ENCODE measurements around the gene PRKD2. TPM values are rescaled to one million over a fixed set of nuclear protein-coding genes. Genes with fewer than 3 reads are reported as not detected.
A peak's percentile ranks its signal among the peaks of the same experiment; 100 is the strongest.

The PRKD2 gene
- polyA plus RNA-seq, 3 donors: 6.5 to 46.9 (median 8.1) TPM

DNA sequence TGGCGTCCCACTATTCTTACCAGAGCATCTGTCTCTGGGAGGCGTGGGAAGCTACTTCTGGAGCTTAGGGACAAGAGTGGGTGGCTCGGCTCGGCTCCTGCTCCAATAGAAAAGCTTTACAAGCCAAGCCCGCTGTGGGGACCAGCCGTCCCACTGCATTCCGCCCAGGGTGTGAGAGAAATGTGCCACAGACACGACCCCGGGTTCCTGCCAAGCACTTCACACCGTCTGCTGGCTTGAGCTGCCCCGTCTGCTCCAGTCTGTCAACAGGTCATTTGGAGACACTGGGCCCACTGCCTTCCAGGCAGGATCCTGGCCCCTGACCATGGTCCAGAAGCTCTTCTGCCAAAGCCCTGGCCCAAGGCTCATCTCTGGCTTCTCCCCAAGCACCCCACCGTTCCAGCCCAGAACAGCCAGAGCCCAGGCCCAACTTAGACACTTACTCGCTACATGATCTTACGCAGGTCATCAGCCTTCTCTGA lies 22.4 kb upstream of the PRKD2 start:
- no peak for DNase-seq
- H3K27ac ChIP-seq (ENCODE audit: low read depth in 1 of 2, low read length in 2 of 2): peak overlapping the region in 1 of 2 donors; percentile 26
- peaks cover 72% of the 10 kb centered on the region for H4K20me1 ChIP-seq (ENCODE audit: insufficient read depth, low read length)
- Mint-ChIP-seq H3K27ac (peak overlapping the region in 2 of 7 donors; percentile 13 to 79), H3K9me3 (no peaks in the 10 kb centered on the region), H3K4me3 (no peak overlapping the region), H3K27me3 (ENCODE audit: low read depth in 3 of 3) (peaks cover 0 to 4% (median 1%) of the 10 kb centered on the region in 3 donors), H3K4me1 (peaks cover 64% of the 10 kb centered on the region), H3K36me3 (peaks cover 59 to 74% of the 10 kb centered on the region in 2 donors)
- WGBS (ENCODE audit: insufficient coverage): 98% methylated on average over 13 of the region's 14 CpGs
- no peak overlapping the region for H2AFZ ChIP-seq (ENCODE audit: insufficient read depth, low read depth, low read length, poor library complexity, severe bottlenecking)
- peaks cover 38 to 59% of the 10 kb centered on the region in 2 donors for H3K36me3 ChIP-seq (replicated peaks in 1 of 2; ENCODE audit: control insufficient read depth in 1 of 2, insufficient read depth in 2 of 2, low read length in 2 of 2)
- no peaks in the 10 kb centered on the region for H3K27me3 ChIP-seq (ENCODE audit: control insufficient read depth in 2 of 2, insufficient read depth in 2 of 2, low read length in 2 of 2)
- peaks cover 44 to 63% of the 10 kb centered on the region in 2 donors for H3K4me1 ChIP-seq (ENCODE audit: control insufficient read depth in 1 of 2, insufficient read depth in 2 of 2, low read length in 2 of 2)
- TF ChIP-seq, protein P1, sequence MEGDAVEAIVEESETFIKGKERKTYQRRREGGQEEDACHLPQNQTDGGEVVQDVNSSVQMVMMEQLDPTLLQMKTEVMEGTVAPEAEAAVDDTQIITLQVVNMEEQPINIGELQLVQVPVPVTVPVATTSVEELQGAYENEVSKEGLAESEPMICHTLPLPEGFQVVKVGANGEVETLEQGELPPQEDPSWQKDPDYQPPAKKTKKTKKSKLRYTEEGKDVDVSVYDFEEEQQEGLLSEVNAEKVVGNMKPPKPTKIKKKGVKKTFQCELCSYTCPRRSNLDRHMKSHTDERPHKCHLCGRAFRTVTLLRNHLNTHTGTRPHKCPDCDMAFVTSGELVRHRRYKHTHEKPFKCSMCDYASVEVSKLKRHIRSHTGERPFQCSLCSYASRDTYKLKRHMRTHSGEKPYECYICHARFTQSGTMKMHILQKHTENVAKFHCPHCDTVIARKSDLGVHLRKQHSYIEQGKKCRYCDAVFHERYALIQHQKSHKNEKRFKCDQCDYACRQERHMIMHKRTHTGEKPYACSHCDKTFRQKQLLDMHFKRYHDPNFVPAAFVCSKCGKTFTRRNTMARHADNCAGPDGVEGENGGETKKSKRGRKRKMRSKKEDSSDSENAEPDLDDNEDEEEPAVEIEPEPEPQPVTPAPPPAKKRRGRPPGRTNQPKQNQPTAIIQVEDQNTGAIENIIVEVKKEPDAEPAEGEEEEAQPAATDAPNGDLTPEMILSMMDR (IDR thresholded peaks at IDR 0.05): no peak
- no peak overlapping the region for H3K9ac ChIP-seq (ENCODE audit: insufficient read depth, low read length, poor library complexity, severe bottlenecking)
- intact Hi-C loops (cut with micrococcal nuclease): no loop called here
- no peak overlapping the region for H3K4me2 ChIP-seq (replicated peaks; ENCODE audit: extremely low read depth, low read length, poor library complexity, severe bottlenecking)
- H3K4me3 ChIP-seq (replicated peaks in 1 of 3; ENCODE audit: low read depth in 2 of 3, low read length in 3 of 3): no peak overlapping the region
- H3K79me2 ChIP-seq (ENCODE audit: insufficient read depth, low read length): peaks cover 79% of the 10 kb centered on the region
- H3K9me3 ChIP-seq (replicated peaks in 1 of 2; ENCODE audit: control insufficient read depth in 1 of 2, insufficient read depth in 1 of 2, low read length in 2 of 2): no peaks in the 10 kb centered on the region

DNA sequence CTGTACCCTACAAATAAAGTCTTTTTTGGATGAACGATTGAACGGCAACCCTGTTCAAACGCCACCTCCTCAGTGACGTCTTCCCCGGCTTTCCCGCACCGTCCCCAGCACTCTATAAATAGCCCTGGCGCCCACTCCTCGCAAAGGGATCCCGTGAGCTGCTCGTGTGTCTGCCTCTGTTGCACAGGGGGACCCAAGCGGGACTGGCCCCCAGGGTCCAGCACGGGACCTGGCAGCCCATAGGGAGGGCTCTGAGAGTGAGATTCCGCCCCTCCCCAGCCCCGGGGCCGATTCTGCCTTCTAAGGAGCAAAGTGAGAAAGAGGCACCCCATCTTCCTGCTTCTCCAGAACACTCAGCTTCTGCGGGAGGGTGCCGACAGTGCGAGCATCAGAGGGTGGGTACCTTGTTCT lies 20.9 kb upstream of the PRKD2 start:
- peaks cover 0 to 4% (median 1%) of the 10 kb centered on the region in 3 donors for H3K27me3 Mint-ChIP-seq (ENCODE audit: low read depth in 3 of 3)
- TF ChIP-seq, protein P1 (IDR thresholded peaks at IDR 0.05): no peak
- H3K36me3 Mint-ChIP-seq: peaks cover 62 to 74% of the 10 kb centered on the region in 2 donors
- intact Hi-C loops (cut with micrococcal nuclease): no loop called here
- Histone ChIP-seq H3K79me2 (ENCODE audit: insufficient read depth, low read length) (peaks cover 64% of the 10 kb centered on the region), H3K27ac (ENCODE audit: low read depth in 1 of 2, low read length in 2 of 2) (peak overlapping the region in 1 of 2 donors; percentile 20), H4K20me1 (ENCODE audit: insufficient read depth, low read length) (peaks cover 68% of the 10 kb centered on the region), H3K9me3 (replicated peaks in 1 of 2; ENCODE audit: control insufficient read depth in 1 of 2, insufficient read depth in 1 of 2, low read length in 2 of 2) (no peaks in the 10 kb centered on the region), H3K27me3 (ENCODE audit: control insufficient read depth in 2 of 2, insufficient read depth in 2 of 2, low read length in 2 of 2) (no peaks in the 10 kb centered on the region), H3K4me3 (replicated peaks in 1 of 3; ENCODE audit: low read depth in 2 of 3, low read length in 3 of 3) (no peak overlapping the region), H3K36me3 (replicated peaks in 1 of 2; ENCODE audit: control insufficient read depth in 1 of 2, insufficient read depth in 2 of 2, low read length in 2 of 2) (peaks cover 38 to 62% of the 10 kb centered on the region in 2 donors), H3K9ac (ENCODE audit: insufficient read depth, low read length, poor library complexity, severe bottlenecking) (no peak overlapping the region), H3K4me1 (ENCODE audit: control insufficient read depth in 1 of 2, insufficient read depth in 2 of 2, low read length in 2 of 2) (peaks cover 47 to 65% of the 10 kb centered on the region in 2 donors), H2AFZ (ENCODE audit: insufficient read depth, low read depth, low read length, poor library complexity, severe bottlenecking) (no peak overlapping the region), H3K4me2 (replicated peaks; ENCODE audit: extremely low read depth, low read length, poor library complexity, severe bottlenecking) (no peak overlapping the region)
- H3K9me3 Mint-ChIP-seq: no peaks in the 10 kb centered on the region
- H3K27ac Mint-ChIP-seq: peak overlapping the region in 5 of 7 donors; percentile 48 to 72 (median 63)
- DNase-seq: no peak
- H3K4me3 Mint-ChIP-seq: no peak overlapping the region
- H3K4me1 Mint-ChIP-seq: peaks cover 65% of the 10 kb centered on the region
- WGBS (ENCODE audit: insufficient coverage): 86% methylated on average over 12 of the region's 19 CpGs
